ENCODE results near the gene UNK.

GRCh38 chr17:75756451-75757085 lies 28.0 kb upstream of the UNK start:
- TF ChIP-seq CTCF (conservative IDR thresholded peaks at IDR 0.05) (no peak), EZH2 (IDR thresholded peaks at IDR 0.05; ENCODE audit: low read depth) (no peak)
